ENCODE results near the gene RASA3.

- TF ChIP-seq JUN (IDR thresholded peaks at IDR 0.05; ENCODE audit: low read depth, low read length) (no peak), SIN3A (conservative IDR thresholded peaks at IDR 0.05 in 1 of 2, IDR thresholded peaks at IDR 0.05 in 1 of 2; ENCODE audit: low read depth in 1 of 2, low read length in 2 of 2) (no peak), CTCF (IDR thresholded peaks at IDR 0.05; ENCODE audit: control extremely low read depth in 1 of 3, insufficient read depth in 1 of 3, low read depth in 1 of 3, low read length in 3 of 3) (no peak), RBBP5 (IDR thresholded peaks at IDR 0.05; ENCODE audit: borderline replicate concordance, low read depth, low read length) (no peak), SP1 (IDR thresholded peaks at IDR 0.05; ENCODE audit: low read depth, low read length) (no peak), CEBPB (IDR thresholded peaks at IDR 0.05; ENCODE audit: low read depth, low read length) (no peak), POLR2A (IDR thresholded peaks at IDR 0.05; ENCODE audit: control extremely low read depth in 1 of 2, low read depth in 2 of 2, low read length in 2 of 2) (no peak), TAF1 (IDR thresholded peaks at IDR 0.05; ENCODE audit: low read depth, low read length) (no peak)
Observed at GRCh38 chr13:114144606-114145244, 12.3 kb upstream of the RASA3 start.
